K562 (cell line): ENCODE data around the gene FKBP2. TPM values are rescaled to one million over a fixed set of nuclear protein-coding genes. Genes with fewer than 3 reads are reported as not detected.
A peak's percentile ranks its signal among the peaks of the same experiment; 100 is the strongest.

Experiments
- BRD9 ChIP-seq: fragments of 450-650 bp; IDR thresholded peaks from 2 replicates; pipeline ENCODE4 v1.6.1; 2018; ENCODE audit warnings: low read depth; ENCODE audit not compliant: partially characterized antibody
- CBX1 ChIP-seq: sonication (generic); IDR thresholded peaks from 2 replicates; pipeline ENCODE4 v1.6.1; 2016; ENCODE audit warnings: antibody characterized with exemption, low read depth, mild to moderate bottlenecking
- CREM ChIP-seq: IDR thresholded peaks from 2 replicates; pipeline ENCODE4 v1.6.1; 2014; ENCODE audit warnings: antibody characterized with exemption, low read depth
- ETV1 ChIP-seq: fragments of 450-650 bp; conservative IDR thresholded peaks from 2 replicates; pipeline ENCODE4 v1.6.1; 2016; ENCODE audit warnings: missing genetic modification characterization, control low read depth, low read depth, missing compliant biosample characterization
- FOXK2 ChIP-seq, 2 experiments: fragments of 450-650 bp; IDR thresholded peaks in 1 of 2; conservative IDR thresholded peaks in 1 of 2; 2 replicates each; pipeline ENCODE4 v1.6.1; 2016; ENCODE audit warnings: low read depth in 2 of 2, mild to moderate bottlenecking in 1 of 2
- MYNN ChIP-seq, 2 experiments: sonication (generic); formaldehyde crosslinking in 1 of 2; IDR thresholded peaks; 2 replicates each; pipeline versions ENCODE4 v1.5.0 to v1.6.1; 2016 to 2020; ENCODE audit warnings: antibody characterized with exemption in 1 of 2, missing genetic modification reagents in 1 of 2
- NBN ChIP-seq: fragments of 450-650 bp; IDR thresholded peaks from 2 replicates; pipeline ENCODE4 v1.6.1; 2016; ENCODE audit warnings: low read depth, mild to moderate bottlenecking
- POLR2B ChIP-seq: fragments of 450-650 bp; IDR thresholded peaks from 2 replicates; pipeline ENCODE4 v1.6.1; 2018; ENCODE audit warnings: low read depth; ENCODE audit not compliant: partially characterized antibody
- SMARCE1 ChIP-seq: fragments of 450-650 bp; IDR thresholded peaks from 2 replicates; pipeline ENCODE4 v1.7.1; 2016; ENCODE audit warnings: mild to moderate bottlenecking
- TCF3 ChIP-seq: sonication (generic); formaldehyde crosslinking; IDR thresholded peaks from 2 replicates; pipeline ENCODE4 v1.4.0; 2020; ENCODE audit warnings: mild to moderate bottlenecking, missing genetic modification reagents
- TSC22D4 ChIP-seq: fragments of 450-650 bp; IDR thresholded peaks from 2 replicates; pipeline ENCODE4 v1.6.1; 2016; ENCODE audit warnings: missing genetic modification characterization, missing biosample characterization, control low read depth
- ZFP30 ChIP-seq: fragments of 250-450 bp; sonication (Bioruptor Pico); IDR thresholded peaks from 2 replicates; pipeline ENCODE4 v1.8.0; 2022; ENCODE audit warnings: moderate library complexity, mild to moderate bottlenecking, inconsistent platforms, borderline replicate concordance
- ZFP36 ChIP-seq: fragments of 150-350 bp; IDR thresholded peaks from 2 replicates; pipeline ENCODE4 v1.6.1; 2018; ENCODE audit warnings: low read length, low read depth; ENCODE audit not compliant: partially characterized antibody
- polyA plus RNA-seq, 8 experiments: library from polyadenylated mRNA; depleted of rRNA in 4 of 8; stranded (reverse) in 5 of 8; unstranded in 3 of 8; fragments of >200 nt; fragmentation: Nextera tagmentation in 2 of 8; fragmentation: Illumina TruSeq in 1 of 8; extraction: Ambion mirVana in 2 of 8; extraction: Trizol in 1 of 8; gene quantifications; 2 replicates each; pipeline versions ENCODE4 v1.2.1 to v1.2.3, GENCODE V29; 2011 to 2014; ENCODE audit warnings: inconsistent platforms in 1 of 8, missing spikeins in 1 of 8
- total RNA-seq, 7 experiments: library from RNA; depleted of rRNA in 6 of 7; stranded (reverse); fragments of >200 nt in 6 of 7; fragmentation: Illumina TruSeq in 2 of 7; extraction: Trizol in 2 of 7; gene quantifications; 2 replicates each; pipeline versions ENCODE4 v1.2.1 to v1.2.3, GENCODE V29; 2011 to 2021; ENCODE audit warnings: low replicate concordance in 1 of 7
- TF ChIP-seq, protein P1 (sequence below): fragments of 200-800 bp; sonication (Bioruptor generic); IDR thresholded peaks from 2 replicates; pipeline ENCODE4 v1.6.1; 2017; ENCODE audit warnings: missing genetic modification characterization, missing compliant biosample characterization
- TF ChIP-seq, protein P2 (sequence below): fragments of 450-650 bp; IDR thresholded peaks from 2 replicates; pipeline ENCODE4 v1.6.1; 2018; ENCODE audit not compliant: partially characterized antibody
- TF ChIP-seq, protein P3 (sequence below): fragments of 250-450 bp; sonication (Bioruptor Pico); IDR thresholded peaks from 2 replicates; pipeline ENCODE4 v1.8.0; 2022; ENCODE audit warnings: inconsistent platforms
- TF ChIP-seq, protein P4 (sequence below): fragments of 250-450 bp; sonication (Bioruptor Pico); IDR thresholded peaks from 2 replicates; pipeline ENCODE4 v1.9.0; 2021; ENCODE audit warnings: mild to moderate bottlenecking

Gene FKBP2
- total and polyA plus RNA-seq, 9 of the 15 experiments (the other 6 are each of a cell fraction or from before 2014, with no cell fraction given): 3.5 to 151 (median 58.1) TPM

DNA sequence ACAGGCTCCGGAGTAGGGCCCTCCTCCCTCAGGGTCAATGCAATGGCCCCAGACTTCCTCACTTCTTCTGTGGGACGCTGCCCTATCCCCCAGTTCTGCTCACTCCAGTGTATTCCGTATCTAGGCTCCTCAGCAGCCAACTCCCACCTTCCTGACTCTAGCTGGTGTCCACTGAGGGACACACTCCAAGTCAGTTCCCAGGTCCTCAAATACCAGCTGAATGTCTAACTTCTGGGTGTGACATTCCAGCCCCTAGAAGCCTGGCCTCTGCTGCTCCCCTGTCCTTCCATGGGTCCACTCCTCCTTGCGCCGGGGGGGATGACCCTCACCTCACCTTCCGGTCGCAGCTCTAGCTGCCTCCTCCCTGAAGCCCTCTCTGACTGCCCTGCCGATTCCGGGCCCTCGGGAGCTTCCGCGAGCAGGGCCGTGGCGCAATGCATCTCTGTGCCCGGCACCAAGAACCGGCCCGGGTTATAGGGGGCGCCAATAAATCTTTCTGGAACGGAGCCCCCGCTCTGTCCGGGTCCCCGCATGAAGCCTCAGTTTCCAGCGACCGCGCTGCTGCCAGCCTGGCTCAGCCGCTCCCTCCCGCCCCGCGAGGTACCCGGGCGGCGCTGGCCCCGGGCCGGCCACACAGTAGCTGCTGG, 28.1 kb downstream of the FKBP2 start (continued):
- TF ChIP-seq, protein P1, sequence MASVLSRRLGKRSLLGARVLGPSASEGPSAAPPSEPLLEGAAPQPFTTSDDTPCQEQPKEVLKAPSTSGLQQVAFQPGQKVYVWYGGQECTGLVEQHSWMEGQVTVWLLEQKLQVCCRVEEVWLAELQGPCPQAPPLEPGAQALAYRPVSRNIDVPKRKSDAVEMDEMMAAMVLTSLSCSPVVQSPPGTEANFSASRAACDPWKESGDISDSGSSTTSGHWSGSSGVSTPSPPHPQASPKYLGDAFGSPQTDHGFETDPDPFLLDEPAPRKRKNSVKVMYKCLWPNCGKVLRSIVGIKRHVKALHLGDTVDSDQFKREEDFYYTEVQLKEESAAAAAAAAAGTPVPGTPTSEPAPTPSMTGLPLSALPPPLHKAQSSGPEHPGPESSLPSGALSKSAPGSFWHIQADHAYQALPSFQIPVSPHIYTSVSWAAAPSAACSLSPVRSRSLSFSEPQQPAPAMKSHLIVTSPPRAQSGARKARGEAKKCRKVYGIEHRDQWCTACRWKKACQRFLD (CRISPR knock-in tag): peak; percentile 87; the same call in 1 of the 2 replicates
- TF ChIP-seq ZFP30: no peak
- peak; percentile 51 for TF ChIP-seq POLR2B
- TF ChIP-seq, protein P2, sequence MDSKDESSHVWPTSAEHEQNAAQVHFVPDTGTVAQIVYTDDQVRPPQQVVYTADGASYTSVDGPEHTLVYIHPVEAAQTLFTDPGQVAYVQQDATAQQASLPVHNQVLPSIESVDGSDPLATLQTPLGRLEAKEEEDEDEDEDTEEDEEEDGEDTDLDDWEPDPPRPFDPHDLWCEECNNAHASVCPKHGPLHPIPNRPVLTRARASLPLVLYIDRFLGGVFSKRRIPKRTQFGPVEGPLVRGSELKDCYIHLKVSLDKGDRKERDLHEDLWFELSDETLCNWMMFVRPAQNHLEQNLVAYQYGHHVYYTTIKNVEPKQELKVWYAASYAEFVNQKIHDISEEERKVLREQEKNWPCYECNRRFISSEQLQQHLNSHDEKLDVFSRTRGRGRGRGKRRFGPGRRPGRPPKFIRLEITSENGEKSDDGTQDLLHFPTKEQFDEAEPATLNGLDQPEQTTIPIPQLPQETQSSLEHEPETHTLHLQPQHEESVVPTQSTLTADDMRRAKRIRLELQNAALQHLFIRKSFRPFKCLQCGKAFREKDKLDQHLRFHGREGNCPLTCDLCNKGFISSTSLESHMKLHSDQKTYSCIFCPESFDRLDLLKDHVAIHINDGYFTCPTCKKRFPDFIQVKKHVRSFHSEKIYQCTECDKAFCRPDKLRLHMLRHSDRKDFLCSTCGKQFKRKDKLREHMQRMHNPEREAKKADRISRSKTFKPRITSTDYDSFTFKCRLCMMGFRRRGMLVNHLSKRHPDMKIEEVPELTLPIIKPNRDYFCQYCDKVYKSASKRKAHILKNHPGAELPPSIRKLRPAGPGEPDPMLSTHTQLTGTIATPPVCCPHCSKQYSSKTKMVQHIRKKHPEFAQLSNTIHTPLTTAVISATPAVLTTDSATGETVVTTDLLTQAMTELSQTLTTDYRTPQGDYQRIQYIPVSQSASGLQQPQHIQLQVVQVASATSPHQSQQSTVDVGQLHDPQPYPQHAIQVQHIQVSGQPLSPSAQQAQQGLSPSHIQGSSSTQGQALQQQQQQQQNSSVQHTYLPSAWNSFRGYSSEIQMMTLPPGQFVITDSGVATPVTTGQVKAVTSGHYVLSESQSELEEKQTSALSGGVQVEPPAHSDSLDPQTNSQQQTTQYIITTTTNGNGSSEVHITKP: peak; percentile 55
- TF ChIP-seq TCF3 (CRISPR knock-in tag): no peak
- TF ChIP-seq NBN: 0 out of 2 replicates have a peak, but pooled peaks have one; percentile 49
- peak; percentile 78 for TF ChIP-seq MYNN (IDR thresholded peaks at IDR 0.05)
- TF ChIP-seq MYNN (CRISPR knock-in tag; IDR thresholded peaks at IDR 0.05): no peak
- TF ChIP-seq, protein P3, sequence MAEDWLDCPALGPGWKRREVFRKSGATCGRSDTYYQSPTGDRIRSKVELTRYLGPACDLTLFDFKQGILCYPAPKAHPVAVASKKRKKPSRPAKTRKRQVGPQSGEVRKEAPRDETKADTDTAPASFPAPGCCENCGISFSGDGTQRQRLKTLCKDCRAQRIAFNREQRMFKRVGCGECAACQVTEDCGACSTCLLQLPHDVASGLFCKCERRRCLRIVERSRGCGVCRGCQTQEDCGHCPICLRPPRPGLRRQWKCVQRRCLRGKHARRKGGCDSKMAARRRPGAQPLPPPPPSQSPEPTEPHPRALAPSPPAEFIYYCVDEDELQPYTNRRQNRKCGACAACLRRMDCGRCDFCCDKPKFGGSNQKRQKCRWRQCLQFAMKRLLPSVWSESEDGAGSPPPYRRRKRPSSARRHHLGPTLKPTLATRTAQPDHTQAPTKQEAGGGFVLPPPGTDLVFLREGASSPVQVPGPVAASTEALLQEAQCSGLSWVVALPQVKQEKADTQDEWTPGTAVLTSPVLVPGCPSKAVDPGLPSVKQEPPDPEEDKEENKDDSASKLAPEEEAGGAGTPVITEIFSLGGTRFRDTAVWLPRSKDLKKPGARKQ (CRISPR knock-in tag): no peak
- TF ChIP-seq TSC22D4 (tag): no peak
- TF ChIP-seq CBX1: no peak
- peak; percentile 19 for TF ChIP-seq BRD9
- TF ChIP-seq FOXK2 (conservative IDR thresholded peaks at IDR 0.05 in 1 of 2, IDR thresholded peaks at IDR 0.05 in 1 of 2; ENCODE audit: low read depth in 2 of 2): 0 out of 4 replicates have a peak, but pooled peaks of 1 of the 2 experiments have one; percentile 14
- peak; percentile 97 for TF ChIP-seq ETV1 (tag)
- TF ChIP-seq CREM: peak; percentile 71
- 0 out of 2 replicates have a peak, but pooled peaks have one; percentile 25 for TF ChIP-seq SMARCE1
- TF ChIP-seq ZFP36: peak; percentile 100
- TF ChIP-seq, protein P4, sequence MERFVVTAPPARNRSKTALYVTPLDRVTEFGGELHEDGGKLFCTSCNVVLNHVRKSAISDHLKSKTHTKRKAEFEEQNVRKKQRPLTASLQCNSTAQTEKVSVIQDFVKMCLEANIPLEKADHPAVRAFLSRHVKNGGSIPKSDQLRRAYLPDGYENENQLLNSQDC (CRISPR knock-in tag): no peak
